HEK293T (cell line): ENCODE results near the gene ANKDD1B.

Experiments
- ARNT ChIP-seq: fragments of 450-650 bp; IDR thresholded peaks from 2 replicates; pipeline ENCODE4 v1.6.1; 2017; ENCODE audit warnings: mild to moderate bottlenecking
- ELF4 ChIP-seq: fragments of 450-650 bp; IDR thresholded peaks from 2 replicates; pipeline ENCODE4 v1.6.1; 2017; ENCODE audit warnings: antibody characterized with exemption
- L3MBTL2 ChIP-seq: fragments of 450-650 bp; conservative IDR thresholded peaks from 2 replicates; pipeline ENCODE4 v1.6.1; 2016; ENCODE audit warnings: mild to moderate bottlenecking
- NFRKB ChIP-seq: fragments of 450-650 bp; IDR thresholded peaks from 2 replicates; pipeline ENCODE4 v1.6.1; 2016; ENCODE audit warnings: mild to moderate bottlenecking, moderate library complexity
- PKNOX1 ChIP-seq: fragments of 450-650 bp; IDR thresholded peaks from 2 replicates; pipeline ENCODE4 v1.6.1; 2016
- SP1 ChIP-seq: fragments of 450-650 bp; IDR thresholded peaks from 2 replicates; pipeline ENCODE4 v1.6.1; 2017
- ZNF384 ChIP-seq: fragments of 450-650 bp; IDR thresholded peaks from 2 replicates; pipeline ENCODE4 v1.6.1; 2016

- TF ChIP-seq PKNOX1 (no peak), ELF4 (no peak), SP1 (no peak), NFRKB (no peak), ZNF384 (no peak), L3MBTL2 (no peak), ARNT (no peak)
Observed at GRCh38 chr5:75660678-75661465, 49.6 kb downstream of the ANKDD1B start.
